ENCODE results near the gene SH2D3A. TPM values are rescaled to one million over a fixed set of nuclear protein-coding genes. Genes with fewer than 3 reads are reported as not detected.
A peak's percentile ranks its signal among the peaks of the same experiment; 100 is the strongest.

Gene SH2D3A
- total and polyA plus RNA-seq, 2 donors (not counting 1 experiment from before 2014, with no cell fraction given): 36.1 to 54.1 TPM

DNA sequence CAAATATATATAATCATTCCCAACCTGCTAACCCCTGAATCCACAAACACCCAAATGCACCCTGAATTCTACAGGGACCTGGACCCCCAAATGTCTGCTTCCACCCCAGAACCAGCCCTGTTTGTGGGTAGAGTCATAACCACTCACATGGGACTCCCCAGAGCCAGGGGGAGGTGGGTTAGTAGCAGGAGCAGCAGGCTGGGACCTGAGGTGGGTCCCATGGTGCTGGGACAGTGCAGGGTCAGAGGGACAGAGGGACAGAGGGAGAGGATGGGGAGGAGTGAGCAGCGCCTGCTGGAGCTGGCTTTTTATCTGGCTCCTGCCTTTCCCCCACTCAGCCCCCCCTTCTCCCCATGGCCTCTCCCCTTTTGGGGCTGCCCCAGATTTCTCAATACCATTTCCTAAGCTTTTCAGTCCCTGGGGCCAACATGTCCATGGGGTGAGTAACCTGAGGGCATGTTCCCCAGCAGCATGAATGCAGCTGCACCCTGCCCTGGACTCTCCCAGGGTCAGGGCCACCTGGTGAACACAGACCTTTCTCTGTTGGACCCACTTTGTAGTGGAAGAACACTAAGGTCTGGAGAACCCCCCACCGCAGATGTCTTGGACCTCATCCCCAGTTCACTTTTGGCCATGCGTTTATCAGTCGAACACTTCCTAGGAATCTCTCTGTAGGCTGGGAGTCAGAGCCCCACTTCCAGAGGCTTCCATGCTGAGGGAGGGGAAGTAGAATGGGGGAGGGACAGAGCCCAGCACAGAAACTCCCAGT is 46.7 kb downstream of the SH2D3A start, which contains the start of gene C3:
C3 (minus strand) TSS at position 282 of the 769 bp plus-strand sequence; CDS start at position 221, 61 bp downstream.
- Histone ChIP-seq H4K20me1 (ENCODE audit: control insufficient read depth, insufficient read depth, low read length, poor library complexity, severe bottlenecking) (no peaks in the 10 kb centered on the region), H3K79me2 (ENCODE audit: control insufficient read depth, insufficient read depth, low read length) (peaks cover 4% of the 10 kb centered on the region), H3K4me2 (replicated peaks; ENCODE audit: low read depth, low read length, poor library complexity, severe bottlenecking) (peak within 1 kb of the TSS; percentile 68), H3K4me1 (ENCODE audit: control insufficient read depth in 2 of 2, insufficient read depth in 2 of 2, low read length in 2 of 2) (peaks cover 48 to 51% of the 10 kb centered on the region in 2 donors), H3K36me3 (replicated peaks in 1 of 2; ENCODE audit: control extremely low read depth in 1 of 2, control insufficient read depth in 1 of 2, extremely low read depth in 1 of 2, insufficient read depth in 2 of 2, low read length in 1 of 2) (no peaks in the 10 kb centered on the region), H3K9ac (ENCODE audit: low read length) (no peak within 1 kb of the TSS), H3K27me3 (replicated peaks in 1 of 4; ENCODE audit: control extremely low read depth in 1 of 4, control insufficient read depth in 3 of 4, insufficient read depth in 4 of 4, low read length in 3 of 4) (no peaks in the 10 kb centered on the region), H3K4me3 (ENCODE audit: control extremely low read depth in 1 of 5, extremely low read depth in 1 of 5, insufficient read depth in 1 of 5, low read depth in 2 of 5, low read length in 4 of 5) (peak within 1 kb of the TSS in 1 of 5 experiments; percentile 22), H2AFZ (ENCODE audit: insufficient read depth, low read depth, low read length, poor library complexity, severe bottlenecking) (no peak within 1 kb of the TSS), H3K9me3 (ENCODE audit: control extremely low read depth in 1 of 3, control insufficient read depth in 2 of 3, insufficient read depth in 1 of 3, low read length in 2 of 3) (peaks cover 0 to 6% (median 0%) of the 10 kb centered on the region in 3 donors), H3K27ac (ENCODE audit: low read length in 2 of 2) (peak within 1 kb of the TSS; percentile 54 to 78)
- H3K4me1 Mint-ChIP-seq: peaks cover 50% of the 10 kb centered on the region
- intact Hi-C loops (cut with micrococcal nuclease): loop anchor here (5.0 to 10.0 kb wide), 2 partner anchors 46 to 142 kb away; partner anchors contain the start of gene TNFSF14
- ATAC-seq (ENCODE audit: low read depth) (no peak), DNase-seq (peak; percentile 6)
- 100% methylated on average over 2 of the region's 4 CpGs for WGBS (ENCODE audit: insufficient coverage)
- ChIA-PET POLR2A (no interaction called here), CTCF (interaction anchor here (0.7 to 1.4 kb wide), 3 partner anchors 16 to 143 kb away, joined by 3 read pairs; no protein-coding TSS in a partner anchor)
- TF ChIP-seq EZH2 (IDR thresholded peaks at IDR 0.05; ENCODE audit: borderline replicate concordance, insufficient read depth, low read depth, low read length, poor library complexity, severe bottlenecking): no peak
- TF ChIP-seq, protein P1, sequence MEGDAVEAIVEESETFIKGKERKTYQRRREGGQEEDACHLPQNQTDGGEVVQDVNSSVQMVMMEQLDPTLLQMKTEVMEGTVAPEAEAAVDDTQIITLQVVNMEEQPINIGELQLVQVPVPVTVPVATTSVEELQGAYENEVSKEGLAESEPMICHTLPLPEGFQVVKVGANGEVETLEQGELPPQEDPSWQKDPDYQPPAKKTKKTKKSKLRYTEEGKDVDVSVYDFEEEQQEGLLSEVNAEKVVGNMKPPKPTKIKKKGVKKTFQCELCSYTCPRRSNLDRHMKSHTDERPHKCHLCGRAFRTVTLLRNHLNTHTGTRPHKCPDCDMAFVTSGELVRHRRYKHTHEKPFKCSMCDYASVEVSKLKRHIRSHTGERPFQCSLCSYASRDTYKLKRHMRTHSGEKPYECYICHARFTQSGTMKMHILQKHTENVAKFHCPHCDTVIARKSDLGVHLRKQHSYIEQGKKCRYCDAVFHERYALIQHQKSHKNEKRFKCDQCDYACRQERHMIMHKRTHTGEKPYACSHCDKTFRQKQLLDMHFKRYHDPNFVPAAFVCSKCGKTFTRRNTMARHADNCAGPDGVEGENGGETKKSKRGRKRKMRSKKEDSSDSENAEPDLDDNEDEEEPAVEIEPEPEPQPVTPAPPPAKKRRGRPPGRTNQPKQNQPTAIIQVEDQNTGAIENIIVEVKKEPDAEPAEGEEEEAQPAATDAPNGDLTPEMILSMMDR (IDR thresholded peaks at IDR 0.05): no peak
- H3K4me3 Mint-ChIP-seq: peak within 1 kb of the TSS; percentile 35
- H3K27me3 Mint-ChIP-seq: no peaks in the 10 kb centered on the region
- peak within 1 kb of the TSS; percentile 88 for H3K27ac Mint-ChIP-seq
- peaks cover 3% of the 10 kb centered on the region for H3K9me3 Mint-ChIP-seq (ENCODE audit: insufficient read depth)

DNA sequence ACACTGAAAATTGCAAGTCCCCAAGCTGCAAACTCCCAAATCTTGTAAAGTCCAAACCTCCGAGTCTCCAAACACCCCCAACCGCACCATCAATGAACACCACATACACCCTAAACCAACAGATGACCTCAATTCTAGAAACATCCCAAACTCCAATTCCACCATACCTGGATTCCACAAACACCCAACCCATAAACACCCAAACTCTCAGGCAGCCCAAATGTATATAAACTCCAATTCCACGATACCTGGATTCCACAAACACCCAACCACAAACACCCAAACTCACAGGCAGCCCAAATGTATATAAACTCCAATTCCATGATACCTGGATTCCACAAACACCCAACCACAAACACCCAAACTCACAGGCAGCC is 47.3 kb downstream of the SH2D3A start:
- WGBS (ENCODE audit: insufficient coverage): 100% methylated on average over 3 of the region's 3 CpGs
- ChIA-PET POLR2A (no interaction called here), CTCF (interaction anchor here (1.4 kb wide), 1 partner anchor 19 kb away, joined by 3 read pairs; no protein-coding TSS in a partner anchor)
- no peak overlapping the region for H3K4me3 Mint-ChIP-seq
- Histone ChIP-seq H3K27ac (ENCODE audit: low read length in 2 of 2) (no peak overlapping the region), H3K27me3 (replicated peaks in 1 of 4; ENCODE audit: control extremely low read depth in 1 of 4, control insufficient read depth in 3 of 4, insufficient read depth in 4 of 4, low read length in 3 of 4) (no peaks in the 10 kb centered on the region), H2AFZ (ENCODE audit: insufficient read depth, low read depth, low read length, poor library complexity, severe bottlenecking) (no peak overlapping the region), H3K4me2 (replicated peaks; ENCODE audit: low read depth, low read length, poor library complexity, severe bottlenecking) (no peak overlapping the region), H4K20me1 (ENCODE audit: control insufficient read depth, insufficient read depth, low read length, poor library complexity, severe bottlenecking) (no peaks in the 10 kb centered on the region), H3K9ac (ENCODE audit: low read length) (no peak overlapping the region), H3K36me3 (replicated peaks in 1 of 2; ENCODE audit: control extremely low read depth in 1 of 2, control insufficient read depth in 1 of 2, extremely low read depth in 1 of 2, insufficient read depth in 2 of 2, low read length in 1 of 2) (no peaks in the 10 kb centered on the region), H3K4me3 (ENCODE audit: control extremely low read depth in 1 of 5, extremely low read depth in 1 of 5, insufficient read depth in 1 of 5, low read depth in 2 of 5, low read length in 4 of 5) (no peak overlapping the region), H3K4me1 (ENCODE audit: control insufficient read depth in 2 of 2, insufficient read depth in 2 of 2, low read length in 2 of 2) (peaks cover 42 to 45% of the 10 kb centered on the region in 2 donors), H3K79me2 (ENCODE audit: control insufficient read depth, insufficient read depth, low read length) (peaks cover 4% of the 10 kb centered on the region), H3K9me3 (ENCODE audit: control extremely low read depth in 1 of 3, control insufficient read depth in 2 of 3, insufficient read depth in 1 of 3, low read length in 2 of 3) (peaks cover 0 to 3% (median 0%) of the 10 kb centered on the region in 3 donors)
- H3K27ac Mint-ChIP-seq: peak overlapping the region; percentile 62
- peaks cover 3% of the 10 kb centered on the region for H3K9me3 Mint-ChIP-seq (ENCODE audit: insufficient read depth)
- TF ChIP-seq EZH2 (IDR thresholded peaks at IDR 0.05; ENCODE audit: borderline replicate concordance, insufficient read depth, low read depth, low read length, poor library complexity, severe bottlenecking): no peak
- TF ChIP-seq, protein P1 (IDR thresholded peaks at IDR 0.05): no peak
- DNase-seq (no peak), ATAC-seq (ENCODE audit: low read depth) (no peak)
- intact Hi-C loops (cut with micrococcal nuclease): loop anchor here (5.0 to 10.0 kb wide), 2 partner anchors 45 to 142 kb away; partner anchors contain the start of gene TNFSF14
- H3K27me3 Mint-ChIP-seq: no peaks in the 10 kb centered on the region
- peaks cover 44% of the 10 kb centered on the region for H3K4me1 Mint-ChIP-seq

Data from B cell (primary cell).